HG03432 (cell line): ENCODE data around the gene BPIFB2.

ENCODE experiments used
- ATAC-seq: cut with Tn5 transposase; IDR thresholded peaks from one replicate; pipeline ENCODE4 v1.9.1; 2021; ENCODE audit warnings: mild to moderate bottlenecking, moderate library complexity; ENCODE audit not compliant: unreplicated experiment

The BPIFB2 gene

DNA sequence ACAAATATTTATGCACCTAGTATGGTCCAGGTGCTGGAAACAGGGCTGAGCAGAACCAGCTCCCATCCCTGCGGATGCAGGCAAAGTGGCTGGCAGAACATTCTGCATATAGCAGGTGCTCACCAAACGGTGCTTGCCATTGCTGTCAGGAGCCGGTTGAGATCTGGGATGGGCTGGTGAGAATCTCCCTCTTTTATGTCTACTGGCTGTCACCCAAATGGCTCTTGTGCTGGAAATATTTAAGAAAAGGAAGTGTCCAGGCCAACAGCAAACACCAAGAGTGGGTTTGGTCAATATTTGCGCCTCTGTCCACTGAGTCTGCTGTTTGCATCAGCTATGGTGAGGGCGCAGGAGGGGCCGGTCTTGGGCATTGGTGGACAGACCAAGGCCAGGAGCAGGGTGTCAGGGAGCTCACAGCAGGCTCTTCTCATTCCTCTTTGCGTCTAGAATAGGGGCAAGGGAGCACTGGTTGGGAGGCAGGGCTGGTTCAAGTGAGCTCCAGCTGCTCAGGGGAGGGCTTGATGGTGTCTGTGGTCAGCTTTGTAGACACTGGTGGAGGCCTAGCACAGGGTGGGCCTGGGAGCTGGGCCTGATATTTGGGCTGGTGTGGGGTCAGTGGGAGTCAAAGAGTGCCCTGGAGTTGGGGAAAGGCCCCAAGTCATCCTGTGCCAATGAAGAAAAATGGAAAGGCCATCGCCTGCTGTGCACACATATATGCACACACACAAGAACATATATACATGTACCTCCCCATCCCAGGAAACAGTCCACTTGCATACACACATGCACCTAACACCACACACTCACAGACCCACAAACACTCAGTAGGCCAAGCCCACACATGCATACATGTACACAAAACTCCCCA lies 1.4 kb upstream of the BPIFB2 start:
- no peak for ATAC-seq

DNA sequence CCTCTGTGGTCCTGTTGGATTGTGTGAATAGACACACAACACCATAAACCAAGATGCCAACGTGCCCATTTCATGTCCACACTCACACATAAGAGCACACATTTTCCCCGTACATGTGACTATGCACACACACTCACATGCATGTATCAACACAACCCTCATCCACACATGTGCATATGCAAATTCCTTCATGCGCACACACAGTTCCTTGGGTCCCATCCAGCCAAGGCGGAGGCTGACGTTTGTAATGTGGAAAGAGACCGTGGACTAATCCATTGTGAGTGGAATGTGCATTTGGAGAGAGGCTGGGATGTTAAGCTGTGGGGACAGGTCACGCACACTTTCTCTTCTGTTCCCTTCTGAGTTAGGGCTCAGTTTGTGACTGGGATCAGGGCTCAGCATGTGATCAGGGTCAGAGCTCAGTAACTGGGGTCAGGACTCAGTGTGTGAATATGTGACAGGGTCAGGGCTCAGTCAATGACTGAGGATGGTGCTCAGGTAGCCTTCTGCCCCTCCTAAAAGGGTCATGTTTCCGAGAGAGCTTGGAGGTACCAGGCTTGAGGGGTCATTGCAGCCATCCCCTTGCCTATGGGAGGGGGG lies 628 bp upstream of the BPIFB2 start:
- ATAC-seq, result no peak

DNA sequence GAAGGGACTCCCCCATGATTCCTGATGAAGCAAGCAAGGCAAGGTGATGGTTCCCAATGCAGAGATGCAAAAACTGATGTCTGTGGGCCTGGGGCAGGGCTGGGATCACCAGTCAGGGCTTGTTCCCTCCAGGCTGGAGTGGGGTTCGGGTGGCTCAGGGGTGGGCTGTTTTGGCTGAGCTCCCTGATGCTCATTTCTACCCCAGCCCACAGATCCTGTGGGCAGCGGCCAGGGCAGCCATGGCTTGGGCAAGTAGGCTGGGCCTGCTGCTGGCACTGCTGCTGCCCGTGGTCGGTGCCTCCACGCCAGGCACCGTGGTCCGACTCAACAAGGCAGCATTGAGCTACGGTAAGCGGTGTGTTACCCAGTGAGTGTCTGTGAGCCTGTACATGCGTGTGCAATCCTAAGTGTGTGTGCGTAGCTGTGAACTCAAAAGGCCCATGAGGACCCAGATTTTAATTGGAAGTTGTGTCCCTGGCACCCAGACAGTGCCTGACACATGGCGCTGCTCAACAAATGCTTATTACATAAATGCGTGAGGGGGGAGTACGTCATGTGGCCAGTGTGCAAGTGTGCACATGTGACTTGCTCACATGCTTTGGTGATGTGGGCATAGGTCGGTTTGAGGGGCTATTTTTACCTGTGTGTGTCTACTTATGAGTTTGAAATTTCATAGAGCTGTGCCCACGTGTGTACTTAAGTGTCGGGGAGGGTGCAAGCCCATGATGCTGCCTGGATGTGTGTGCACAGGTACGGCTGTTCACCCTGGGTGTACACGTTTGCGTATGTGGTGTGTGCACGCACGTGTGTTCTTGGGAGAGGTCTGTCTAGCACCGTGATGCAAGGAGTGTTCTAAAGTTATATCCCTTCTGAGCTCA lies 1.1 kb downstream of the BPIFB2 start:
- ATAC-seq, result no peak

DNA sequence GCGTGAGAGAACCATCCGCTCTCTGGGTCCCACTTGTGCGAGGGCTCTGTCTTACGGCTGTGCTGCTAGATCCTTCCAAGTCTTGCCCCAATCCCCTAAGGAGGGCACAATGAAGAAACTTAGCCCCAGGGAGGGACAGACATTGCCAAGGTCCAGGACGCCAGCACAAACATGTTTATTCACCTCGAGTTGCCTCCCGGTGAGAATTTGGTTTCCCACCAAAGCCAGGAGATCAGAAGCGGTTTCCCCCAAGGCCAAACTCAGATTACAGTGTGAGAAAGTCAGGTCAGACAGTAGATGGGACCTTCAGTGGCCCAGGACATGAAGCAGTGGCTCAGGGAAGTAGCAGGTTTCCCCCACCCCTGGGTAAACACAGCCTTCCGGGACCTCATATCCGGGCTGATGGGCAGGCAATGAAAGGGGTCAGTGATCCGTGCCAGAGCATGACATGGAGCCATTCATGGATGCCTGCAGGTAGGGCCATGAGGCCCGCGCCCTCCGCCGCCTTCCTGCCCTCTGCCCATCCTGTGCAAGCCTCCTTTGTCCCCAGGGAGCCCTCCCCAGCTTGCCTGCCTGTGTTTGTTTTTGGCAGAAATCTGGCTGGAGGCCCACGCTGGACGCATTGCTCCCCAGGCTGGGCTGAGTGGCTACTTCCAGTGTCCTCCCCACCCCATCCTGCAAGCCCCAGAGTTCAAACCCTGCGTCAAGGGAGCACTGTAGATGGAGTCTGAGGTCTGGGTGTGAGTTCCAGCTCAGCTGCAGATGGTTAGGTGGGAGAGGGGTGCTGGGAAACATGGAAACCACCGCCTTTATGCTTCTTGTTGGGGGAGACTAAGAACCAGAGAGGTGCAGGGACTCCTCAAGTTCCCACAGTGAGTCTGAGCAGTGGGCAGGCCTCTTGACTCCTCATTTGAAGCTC lies 2.0 kb downstream of the BPIFB2 start:
- ATAC-seq, result no peak

DNA sequence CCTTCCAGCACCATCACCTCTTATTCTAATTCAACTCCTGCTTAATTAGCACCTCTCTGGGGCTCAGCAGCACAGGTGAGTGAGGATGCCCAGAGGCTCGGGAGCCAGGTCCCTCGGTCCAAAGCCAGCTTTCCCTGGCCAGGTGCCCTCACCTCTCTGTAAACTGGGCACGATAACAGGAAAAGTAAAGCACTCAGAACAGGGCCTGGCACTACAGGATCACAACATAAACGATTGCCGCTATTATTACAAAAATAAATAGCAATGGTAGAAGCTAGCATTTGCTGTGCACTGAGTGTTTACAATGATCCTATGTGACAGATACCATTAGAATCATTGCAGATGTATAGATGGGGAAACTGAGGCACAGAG lies 2.6 kb downstream of the BPIFB2 start:
- ATAC-seq, result no peak

DNA sequence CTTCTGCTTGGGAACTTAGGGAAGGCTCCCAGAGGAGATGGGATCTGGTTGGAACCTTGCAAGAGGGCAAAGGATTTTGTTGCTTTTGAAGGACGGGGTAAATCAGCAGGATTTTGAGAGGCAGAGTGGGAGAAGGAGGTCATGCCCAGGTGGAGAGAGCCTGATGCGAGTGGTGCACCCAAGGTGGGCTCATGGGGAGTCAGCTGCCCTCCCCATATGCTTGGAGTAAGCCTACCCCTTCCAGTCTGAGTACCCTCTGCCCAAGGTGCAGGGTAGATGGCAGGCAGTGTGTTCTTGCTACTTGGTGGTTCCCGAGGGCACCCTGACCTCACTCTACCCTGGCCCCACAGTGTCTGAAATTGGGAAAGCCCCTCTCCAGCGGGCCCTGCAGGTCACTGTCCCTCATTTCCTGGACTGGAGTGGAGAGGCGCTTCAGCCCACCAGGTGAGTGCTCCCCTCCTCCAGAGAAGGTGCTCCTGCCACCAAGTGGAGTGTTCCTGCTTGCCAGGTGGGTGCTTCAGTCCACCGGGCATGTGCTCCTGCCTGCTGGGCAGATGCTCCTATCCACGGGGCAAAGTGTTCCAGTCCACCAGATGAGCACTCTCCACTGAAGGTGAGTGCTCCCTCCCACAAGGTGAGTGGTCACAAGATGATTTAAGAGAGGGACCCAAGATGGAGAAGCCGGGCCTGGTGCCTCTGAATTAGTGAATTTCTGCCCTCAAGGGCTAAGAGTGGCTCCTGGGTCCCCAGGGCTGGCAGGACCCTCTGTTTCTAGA lies 3.4 kb downstream of the BPIFB2 start:
- ATAC-seq, result no peak

DNA sequence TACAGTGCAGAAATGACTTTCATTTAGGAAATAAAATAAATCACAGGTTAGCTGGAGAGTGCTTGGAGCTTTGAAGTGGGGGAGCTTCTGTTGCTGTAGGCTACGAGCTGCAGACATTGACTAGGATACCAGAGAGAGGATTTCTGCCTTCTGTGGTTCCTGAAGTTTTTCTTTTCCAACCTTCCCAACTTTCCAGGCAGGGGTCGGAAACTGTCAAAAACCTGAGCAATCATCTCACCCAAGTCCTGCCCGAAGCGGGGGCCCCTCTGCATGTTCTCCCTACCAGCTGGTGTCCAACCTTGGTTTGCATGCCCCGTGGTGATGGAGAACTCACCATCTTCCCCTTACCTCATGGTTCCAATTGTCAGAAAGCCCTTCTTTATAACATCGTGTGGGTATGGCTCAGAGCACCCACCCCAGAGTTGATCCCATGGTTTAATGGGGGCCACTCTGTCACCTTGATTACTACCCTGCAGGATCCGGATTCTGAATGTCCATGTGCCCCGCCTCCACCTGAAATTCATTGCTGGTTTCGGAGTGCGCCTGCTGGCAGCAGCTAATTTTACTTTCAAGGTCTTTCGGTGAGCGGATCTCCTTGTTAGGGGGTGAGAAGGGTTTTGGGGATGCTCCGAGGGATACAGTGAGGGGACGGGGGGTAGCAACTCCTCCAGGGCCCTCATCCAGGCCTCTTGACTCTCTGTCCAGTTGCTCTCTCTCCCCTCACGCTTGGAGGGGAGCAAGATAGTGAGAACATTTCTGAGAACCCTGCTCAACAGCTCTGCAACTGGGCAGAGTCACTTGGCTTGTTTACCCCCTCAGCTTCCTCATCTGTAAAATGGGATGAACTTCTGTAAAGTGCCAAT lies 5.1 kb downstream of the BPIFB2 start:
- ATAC-seq, result no peak

DNA sequence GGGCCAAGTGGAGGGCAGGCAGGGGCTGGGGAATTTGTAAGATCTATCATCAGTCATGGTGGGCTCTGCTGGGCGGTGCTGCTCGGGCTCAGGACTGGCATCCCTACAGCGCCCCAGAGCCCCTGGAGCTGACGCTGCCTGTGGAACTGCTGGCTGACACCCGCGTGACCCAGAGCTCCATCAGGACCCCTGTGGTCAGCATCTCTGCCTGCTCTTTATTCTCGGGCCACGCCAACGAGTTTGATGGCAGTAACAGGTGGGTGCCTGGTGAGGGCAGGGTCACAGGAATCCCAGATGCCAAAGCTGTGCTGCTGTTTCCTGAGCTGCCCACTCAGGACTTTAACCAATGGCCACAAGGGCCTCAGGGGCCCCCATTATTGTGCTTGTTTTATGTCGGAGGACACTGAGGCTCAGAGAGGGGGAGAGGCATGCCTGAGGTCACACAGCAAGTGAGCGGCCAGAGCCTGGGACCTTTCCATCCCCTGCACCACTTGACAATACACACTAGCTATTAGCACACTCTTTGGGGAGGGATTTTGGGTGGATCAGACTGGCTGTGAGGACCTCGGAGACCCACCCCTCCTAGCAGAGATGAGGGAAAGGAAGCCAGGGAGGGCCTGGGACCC lies 6.3 kb downstream of the BPIFB2 start:
- ATAC-seq, result no peak

DNA sequence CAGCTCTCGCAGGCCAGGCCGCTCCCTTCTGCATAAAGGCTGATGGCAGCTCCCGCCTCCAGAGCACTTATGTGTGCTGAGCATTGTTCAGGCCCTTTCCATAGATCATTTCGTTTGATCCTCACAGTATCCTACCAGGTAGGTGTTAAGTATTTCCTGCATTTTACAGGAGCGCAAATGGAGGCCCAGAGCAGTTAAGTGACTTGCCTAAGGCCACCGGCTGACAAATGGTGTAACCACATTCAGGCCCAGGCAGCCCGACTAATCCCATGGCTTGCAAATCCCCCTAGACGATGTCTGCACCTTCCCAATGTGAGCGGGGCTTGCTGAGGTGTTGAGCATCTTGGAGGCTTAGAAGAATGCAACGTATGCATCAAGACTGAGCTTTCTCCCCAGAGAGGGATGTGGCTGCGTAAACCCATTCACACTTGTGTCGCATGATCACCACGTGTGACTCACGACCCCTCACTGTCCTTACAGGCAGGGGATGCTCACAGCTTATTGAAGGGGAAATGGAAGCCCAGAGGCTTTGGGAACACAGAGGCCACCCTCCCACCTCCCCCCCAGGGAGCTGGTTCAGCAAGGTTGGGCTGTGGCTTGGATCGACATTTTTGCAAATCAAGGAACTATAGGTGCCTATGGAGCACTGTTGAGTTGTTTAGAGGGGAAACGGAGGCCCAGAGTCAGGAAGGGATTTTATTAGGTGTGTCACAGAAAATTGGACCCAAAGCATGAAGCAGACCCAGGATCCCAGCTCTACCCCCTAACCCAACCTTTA lies 7.0 kb downstream of the BPIFB2 start:
- ATAC-seq, result no peak

DNA sequence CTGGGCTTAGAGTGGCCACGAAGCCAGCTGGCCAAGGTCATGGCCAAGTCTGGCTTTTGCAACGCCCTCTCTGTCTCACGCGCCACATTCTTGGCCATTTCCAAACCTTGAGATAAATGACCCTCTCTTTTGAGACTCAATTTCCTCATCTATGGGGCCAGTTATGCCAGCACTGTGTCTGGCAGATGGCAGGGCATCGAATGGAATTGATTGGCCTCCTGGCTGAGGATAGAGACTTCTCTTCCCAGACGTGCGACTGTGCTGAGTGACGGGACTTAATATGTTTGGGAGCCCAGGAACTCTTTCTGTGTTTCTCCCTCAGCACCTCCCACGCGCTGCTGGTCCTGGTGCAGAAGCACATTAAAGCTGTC lies 7.6 kb downstream of the BPIFB2 start:
- ATAC-seq, result no peak

DNA sequence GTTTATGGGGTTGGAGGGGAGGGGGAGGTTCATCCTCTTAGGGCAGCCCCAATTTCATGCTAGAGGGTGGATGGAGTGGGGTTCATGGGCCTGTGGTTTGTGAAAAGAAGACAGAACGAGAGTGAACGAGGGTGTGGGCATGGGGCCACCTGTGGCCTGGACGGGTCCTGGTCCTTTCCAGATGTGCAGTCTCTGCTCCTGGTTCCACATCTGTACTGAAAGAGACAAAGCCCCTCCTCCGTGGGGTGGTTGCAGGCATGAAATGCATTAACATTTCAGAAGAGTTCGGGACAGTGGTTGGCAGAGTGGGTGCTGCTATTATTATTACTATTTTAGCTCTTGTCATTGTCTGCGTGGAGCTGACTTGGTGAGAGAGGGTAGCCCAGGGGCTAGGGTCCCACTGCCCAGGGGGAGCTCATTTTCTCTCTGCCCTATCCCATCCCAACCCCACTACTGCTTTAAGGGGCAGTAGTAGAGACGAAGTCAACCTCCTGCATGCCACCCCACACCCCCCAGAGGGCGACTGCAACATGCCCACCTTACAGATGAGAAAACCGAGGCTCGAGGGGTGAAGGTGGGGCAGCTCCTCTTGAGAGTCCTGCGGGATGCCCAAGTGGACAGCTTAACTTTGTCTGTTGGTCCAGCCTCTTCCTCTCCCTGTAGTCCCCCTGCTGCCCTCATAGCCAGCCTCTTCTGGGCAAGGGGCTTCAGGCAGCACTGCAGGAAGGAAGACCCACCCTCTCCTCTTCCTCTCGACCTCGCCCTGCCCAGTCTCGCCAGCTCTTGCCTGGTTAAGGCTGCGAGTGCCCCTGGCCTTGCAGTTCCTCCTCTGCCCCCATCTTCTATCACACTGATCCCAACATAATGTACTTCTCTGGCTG lies 8.4 kb downstream of the BPIFB2 start:
- ATAC-seq, result no peak

DNA sequence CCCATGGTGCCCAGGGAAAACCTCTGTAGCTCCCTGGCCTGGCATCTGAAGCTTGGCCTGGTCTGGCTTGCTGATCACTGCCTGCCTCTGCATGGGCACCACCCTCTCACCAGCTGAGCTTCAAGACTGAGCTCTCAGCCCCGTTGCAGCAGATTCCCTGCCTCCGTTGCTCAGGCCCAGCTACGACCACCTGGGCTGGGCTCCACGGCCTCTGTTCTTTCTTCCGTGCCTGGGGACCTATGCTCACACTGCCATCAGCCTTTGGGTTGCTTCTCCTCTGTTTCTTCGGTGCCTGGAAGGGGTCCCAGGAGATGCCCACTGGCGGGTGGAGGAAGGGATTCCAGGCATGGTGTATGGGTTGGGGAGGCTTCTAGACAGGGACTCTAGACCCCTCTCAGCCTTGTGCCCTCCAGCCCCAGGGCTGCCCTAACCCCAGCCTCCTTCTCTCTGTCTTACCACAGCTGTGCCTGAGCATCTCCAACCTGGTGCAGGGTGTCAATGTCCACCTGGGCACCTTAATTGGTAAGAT lies 9.1 kb downstream of the BPIFB2 start:
- no peak for ATAC-seq

DNA sequence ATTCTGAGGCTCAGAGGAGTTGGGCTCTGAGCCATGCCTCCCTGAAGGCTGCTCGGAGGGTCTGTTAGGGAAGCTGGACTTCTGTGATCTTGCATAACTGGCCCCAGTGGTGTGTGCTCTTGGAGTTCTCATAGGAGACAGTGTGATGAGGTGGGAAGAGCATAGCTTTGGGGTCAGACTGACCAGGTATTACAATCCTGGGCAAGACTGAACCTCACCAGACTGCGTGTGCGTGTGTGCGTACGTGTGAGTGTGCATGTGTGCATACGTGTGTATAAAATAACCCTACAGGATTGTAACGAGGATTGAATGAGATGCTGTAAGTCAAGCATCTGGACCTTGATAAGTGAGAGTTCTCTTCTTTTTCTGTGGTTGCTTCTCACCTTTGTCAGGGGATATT lies 10.0 kb downstream of the BPIFB2 start:
- no peak for ATAC-seq

DNA sequence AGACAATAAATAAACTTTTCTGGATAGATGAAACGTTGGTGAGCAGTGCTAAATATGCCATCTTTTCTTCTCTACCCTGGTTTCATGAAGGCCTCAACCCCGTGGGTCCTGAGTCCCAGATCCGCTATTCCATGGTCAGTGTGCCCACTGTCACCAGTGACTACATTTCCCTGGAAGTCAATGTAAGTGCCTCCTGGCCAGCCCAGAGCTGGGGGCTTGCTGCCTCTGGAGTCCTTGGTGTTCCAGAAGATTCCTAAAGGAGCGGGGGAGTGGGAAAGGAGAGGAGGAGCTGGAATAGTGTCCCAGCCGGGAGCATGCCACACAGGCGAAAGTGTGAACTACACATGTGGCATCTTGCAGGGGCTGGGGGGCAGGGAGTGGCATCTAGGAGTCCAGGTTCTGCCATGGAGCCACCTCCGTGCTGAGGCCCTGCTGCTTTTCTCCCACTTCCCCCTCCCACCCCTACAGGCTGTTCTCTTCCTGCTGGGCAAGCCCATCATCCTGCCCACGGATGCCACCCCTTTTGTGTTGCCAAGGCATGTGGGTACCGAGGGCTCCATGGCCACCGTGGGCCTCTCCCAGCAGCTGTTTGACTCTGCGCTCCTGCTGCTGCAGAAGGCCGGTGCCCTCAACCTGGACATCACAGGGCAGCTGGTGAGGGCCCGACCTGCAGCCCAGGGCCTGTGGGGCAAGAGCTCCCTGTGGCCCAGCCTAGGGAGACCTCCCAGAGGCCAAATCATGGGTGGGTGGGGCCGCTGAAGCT lies 10.8 kb downstream of the BPIFB2 start:
- no peak for ATAC-seq

DNA sequence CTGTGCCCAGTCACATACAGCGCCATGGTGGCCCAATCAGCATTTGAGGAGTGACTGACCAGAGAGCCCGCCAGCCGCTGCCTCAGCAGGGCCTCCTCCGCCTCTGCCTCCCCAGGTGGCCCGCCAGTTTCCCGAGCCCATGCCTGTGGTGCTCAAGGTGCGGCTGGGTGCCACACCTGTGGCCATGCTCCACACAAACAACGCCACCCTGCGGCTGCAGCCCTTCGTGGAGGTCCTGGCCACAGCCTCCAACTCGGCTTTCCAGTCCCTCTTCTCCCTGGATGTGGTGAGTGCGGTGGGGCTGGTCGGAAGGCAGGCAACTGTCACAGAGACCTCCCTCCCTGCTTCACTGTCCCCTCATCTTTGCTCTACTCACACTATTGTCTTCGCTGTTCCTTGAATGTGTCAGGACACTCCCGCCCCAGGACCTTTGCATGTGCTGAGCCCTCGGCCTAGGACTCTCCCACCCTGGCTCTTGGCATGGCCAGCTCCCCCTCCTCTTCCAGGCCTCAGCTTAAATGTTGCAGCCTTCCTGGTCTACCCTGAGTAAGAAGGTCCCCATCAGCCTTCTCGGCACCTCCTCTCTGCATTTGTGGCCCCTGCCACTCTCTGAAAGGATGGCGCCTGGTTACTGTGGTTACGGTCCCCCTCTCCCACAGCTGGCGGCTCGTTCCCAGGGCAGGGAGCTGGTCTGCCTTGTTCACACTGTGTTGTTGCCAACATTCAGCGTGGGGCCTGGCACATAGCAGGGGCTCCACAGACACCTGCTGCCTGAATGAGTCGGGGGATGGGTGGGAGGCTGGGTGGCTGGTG lies 12.2 kb downstream of the BPIFB2 start:
- no peak for ATAC-seq
